NOMO-1 treated with DMSO at 0.1 percent for 48 hours (cell line): ENCODE results near the gene UNC93B1.

Source experiments
- DNase-seq: peaks from one replicate; lab custom pipeline; 2025; ENCODE audit not compliant: unreplicated experiment; lab: John Stamatoyannopoulos, UW

Gene UNC93B1

GRCh38 chr11:68025047-68025446 is 21.1 kb upstream of the UNC93B1 start:
- no peak for DNase-seq

GRCh38 chr11:68024508-68024907 is 20.6 kb upstream of the UNC93B1 start:
- no peak for DNase-seq

- DNase-seq, result no peak
These were observed 18.6 kb upstream of the UNC93B1 start for GRCh38 chr11:68022531-68022930.

GRCh38 chr11:68021167-68021787 is 17.4 kb upstream of the UNC93B1 start:
- no peak for DNase-seq

GRCh38 chr11:68020575-68020974 is 16.7 kb upstream of the UNC93B1 start:
- no peak for DNase-seq

GRCh38 chr11:68019486-68019885 is 15.6 kb upstream of the UNC93B1 start:
- no peak for DNase-seq

GRCh38 chr11:68018730-68019190 is 14.9 kb upstream of the UNC93B1 start:
- no peak for DNase-seq

GRCh38 chr11:68017980-68018729 is 14.3 kb upstream of the UNC93B1 start:
- DNase-seq, result no peak

- no peak for DNase-seq
These were observed 13.3 kb upstream of the UNC93B1 start for GRCh38 chr11:68016904-68017817.

GRCh38 chr11:68016161-68016903 is 12.4 kb upstream of the UNC93B1 start:
- no peak for DNase-seq

GRCh38 chr11:68015467-68015866 is 11.6 kb upstream of the UNC93B1 start:
- no peak for DNase-seq

- no peak for DNase-seq
These were observed 11.1 kb upstream of the UNC93B1 start for GRCh38 chr11:68014947-68015447.

- DNase-seq, result no peak
These were observed 10.5 kb upstream of the UNC93B1 start for GRCh38 chr11:68014157-68014946.

- no peak for DNase-seq
These were observed 9.8 kb upstream of the UNC93B1 start for GRCh38 chr11:68013611-68014156.

GRCh38 chr11:68012843-68013610 is 9.1 kb upstream of the UNC93B1 start:
- DNase-seq, result no peak

- DNase-seq, result no peak
These were observed 8.3 kb upstream of the UNC93B1 start for GRCh38 chr11:68012044-68012842.

GRCh38 chr11:68011051-68011943 is 7.4 kb upstream of the UNC93B1 start:
- DNase-seq, result peak; percentile 61
